Measurements from ENCODE around the gene ARMH1.
A peak's percentile ranks its signal among the peaks of the same experiment; 100 is the strongest.

Gene ARMH1
- long read RNA-seq, donor 1: 0 reads
- long read RNA-seq, donor 2: 0 reads
- long read RNA-seq, donor 3: 0 reads
- long read RNA-seq, donor 4, partial matches to known transcripts: 0 of 1 reads
- long read RNA-seq, donor 4, other reads (novel, unspliced or antisense): 0 of 1 reads
- long read RNA-seq, donor 5: 0 reads
- long read RNA-seq, donor 6: 0 reads
- long read RNA-seq, donor 7: 0 reads
- long read RNA-seq, donor 8: 0 reads

GRCh38 chr1:44674113-44675000 lies at the start of gene ARMH1, which contains the start of gene TMEM53:
TSS of gene ARMH1 (plus strand) at chr1:44674714. CDS start at chr1:44689698, 14,984 bp downstream.
TSS of gene TMEM53 (minus strand) at chr1:44674481. CDS start at chr1:44674391, 90 bp downstream.
- DNase-seq: peak; percentile 98

GRCh38 chr1:44625348-44625747 lies 49.2 kb upstream of the ARMH1 start:
- no peak for DNase-seq

- DNase-seq: no peak
Measured at GRCh38 chr1:44628962-44629756, 45.4 kb upstream of the ARMH1 start.

GRCh38 chr1:44630116-44630515 lies 44.4 kb upstream of the ARMH1 start:
- DNase-seq: no peak

GRCh38 chr1:44631333-44631646 lies 43.2 kb upstream of the ARMH1 start:
- DNase-seq: no peak

GRCh38 chr1:44631647-44632539 lies 42.6 kb upstream of the ARMH1 start:
- peak; percentile 84 for DNase-seq

GRCh38 chr1:44632598-44632997 lies 41.9 kb upstream of the ARMH1 start:
- peak; percentile 63 for DNase-seq

GRCh38 chr1:44634606-44635189 lies 39.8 kb upstream of the ARMH1 start:
- DNase-seq: no peak

GRCh38 chr1:44635439-44635838 lies 39.1 kb upstream of the ARMH1 start:
- no peak for DNase-seq

GRCh38 chr1:44636083-44636687 lies 38.3 kb upstream of the ARMH1 start:
- DNase-seq: no peak

GRCh38 chr1:44636688-44637598 lies 37.6 kb upstream of the ARMH1 start:
- DNase-seq: no peak

GRCh38 chr1:44637702-44638411 lies 36.7 kb upstream of the ARMH1 start:
- no peak for DNase-seq

GRCh38 chr1:44640200-44640853 lies 34.2 kb upstream of the ARMH1 start:
- DNase-seq: no peak

GRCh38 chr1:44641126-44642102 lies 33.1 kb upstream of the ARMH1 start:
- DNase-seq: no peak

GRCh38 chr1:44642255-44642654 lies 32.3 kb upstream of the ARMH1 start:
- no peak for DNase-seq

- DNase-seq: no peak
Measured at GRCh38 chr1:44642925-44643324, 31.6 kb upstream of the ARMH1 start.

GRCh38 chr1:44643721-44644334 lies 30.7 kb upstream of the ARMH1 start:
- DNase-seq: no peak

Data from right kidney (tissue), 9 donors.